ENCODE measurements around the gene MED22.

MED22 gene

DNA sequence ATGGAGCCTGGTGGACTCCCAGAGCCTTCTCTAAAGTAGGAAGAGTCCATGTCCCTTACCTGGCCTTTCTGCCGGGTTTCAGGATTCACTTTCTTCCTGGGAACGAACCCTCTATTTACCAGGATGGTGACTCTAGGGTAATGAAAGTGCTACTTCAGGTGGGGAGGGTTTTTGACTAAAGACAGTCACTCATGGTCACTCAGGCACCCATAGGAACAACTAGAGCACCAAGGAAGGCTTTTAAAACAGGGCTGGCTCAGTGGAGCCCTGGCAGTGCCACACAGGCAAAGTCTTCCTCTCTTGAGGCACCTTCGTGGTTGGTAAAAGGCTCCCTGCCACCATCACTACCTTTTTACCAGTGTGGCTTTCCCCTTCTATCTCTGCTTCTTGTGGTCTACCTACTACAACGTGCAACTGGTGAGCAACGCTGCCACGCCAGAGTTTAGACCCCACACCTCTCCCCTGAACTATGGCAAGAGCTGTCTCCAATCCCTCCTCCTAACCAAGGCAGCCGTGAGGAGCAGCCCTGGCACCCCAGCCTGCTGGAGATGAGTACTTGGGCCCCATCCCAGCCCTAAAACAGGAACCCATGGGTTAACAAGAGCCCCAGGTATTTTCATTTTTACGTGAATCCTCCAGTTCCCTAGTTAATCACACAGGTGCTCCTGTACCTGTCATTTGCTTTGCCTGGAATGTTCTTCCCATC is 4.9 kb upstream of the MED22 start:
- no peaks in the 10 kb centered on the region for H3K9me3 ChIP-seq (ENCODE audit: control insufficient read depth, low read depth, low read length)
- peaks cover 5% of the 10 kb centered on the region for H3K4me1 ChIP-seq (ENCODE audit: control insufficient read depth, low read depth, low read length)
- no peak overlapping the region for H3K27ac ChIP-seq (ENCODE audit: low read length)
- H3K36me3 ChIP-seq (ENCODE audit: control insufficient read depth, low read depth, low read length), result peaks cover 45% of the 10 kb centered on the region
- no peaks in the 10 kb centered on the region for H3K27me3 ChIP-seq (ENCODE audit: control insufficient read depth, insufficient read depth, low read length)
- H3K4me3 ChIP-seq (ENCODE audit: low read length), result no peak overlapping the region
- no peak overlapping the region for H3K9ac ChIP-seq (ENCODE audit: low read length)

DNA sequence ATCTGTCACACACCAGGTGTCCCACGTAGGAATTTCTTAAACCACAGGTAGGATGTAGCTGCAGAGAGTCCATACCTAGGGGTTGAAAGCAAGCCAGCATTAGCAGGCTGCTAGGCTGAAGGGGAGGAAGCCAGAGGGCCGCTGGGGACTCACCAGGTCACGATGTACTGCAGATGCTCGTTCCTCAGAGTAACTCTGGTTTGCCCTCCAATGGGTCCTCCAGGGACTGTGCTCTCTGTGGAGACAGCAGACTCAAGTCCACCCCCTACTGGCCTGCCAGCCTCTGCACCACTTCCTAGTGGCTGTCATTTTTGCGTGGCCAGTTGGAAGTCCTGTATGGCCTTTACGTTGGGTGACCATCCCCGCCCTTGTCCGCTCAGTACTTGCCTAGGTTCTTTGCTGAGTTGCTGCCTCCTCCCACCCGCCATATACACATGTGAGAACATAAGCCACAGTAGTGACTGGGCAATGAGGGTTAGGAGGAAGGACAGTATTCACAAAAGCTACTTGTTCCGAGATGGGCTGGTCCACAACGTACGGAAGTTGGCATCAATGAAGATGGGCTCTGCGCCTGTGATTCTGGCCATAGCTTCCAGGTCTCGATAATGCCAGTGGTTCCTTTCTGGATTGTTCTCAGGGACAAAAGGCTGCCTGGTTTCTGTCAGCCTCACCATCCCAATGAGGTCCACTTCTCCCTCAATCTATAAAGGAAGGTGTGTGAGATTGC is 4.1 kb upstream of the MED22 start:
- H3K27ac ChIP-seq (ENCODE audit: low read length), result no peak overlapping the region
- H3K9ac ChIP-seq (ENCODE audit: low read length), result no peak overlapping the region
- H3K4me1 ChIP-seq (ENCODE audit: control insufficient read depth, low read depth, low read length), result peaks cover under 1% of the 10 kb centered on the region
- no peaks in the 10 kb centered on the region for H3K27me3 ChIP-seq (ENCODE audit: control insufficient read depth, insufficient read depth, low read length)
- no peak overlapping the region for H3K4me3 ChIP-seq (ENCODE audit: low read length)
- peaks cover 45% of the 10 kb centered on the region for H3K36me3 ChIP-seq (ENCODE audit: control insufficient read depth, low read depth, low read length)
- no peaks in the 10 kb centered on the region for H3K9me3 ChIP-seq (ENCODE audit: control insufficient read depth, low read depth, low read length)

DNA sequence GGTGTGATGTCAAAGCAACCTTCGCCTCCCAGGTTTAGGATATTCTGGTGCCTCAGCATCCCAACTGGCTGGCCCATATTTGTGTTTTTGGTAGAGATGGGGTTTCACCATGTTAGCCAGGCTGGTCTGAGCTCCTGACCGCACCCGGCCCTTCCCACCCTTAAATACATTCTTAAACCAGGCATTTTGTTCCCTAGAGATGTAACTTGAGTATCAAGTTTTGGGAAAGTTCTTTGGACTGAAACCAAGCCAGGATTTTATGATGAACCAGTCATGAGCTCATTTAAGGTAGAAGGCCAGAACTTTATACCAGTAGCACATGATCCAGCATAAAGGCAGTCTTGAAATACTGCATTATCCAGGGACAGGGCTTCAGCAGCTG is 3.6 kb upstream of the MED22 start:
- no peaks in the 10 kb centered on the region for H3K4me1 ChIP-seq (ENCODE audit: control insufficient read depth, low read depth, low read length)
- no peak overlapping the region for H3K9ac ChIP-seq (ENCODE audit: low read length)
- H3K27ac ChIP-seq (ENCODE audit: low read length), result no peak overlapping the region
- no peak overlapping the region for H3K4me3 ChIP-seq (ENCODE audit: low read length)
- H3K27me3 ChIP-seq (ENCODE audit: control insufficient read depth, insufficient read depth, low read length), result no peaks in the 10 kb centered on the region
- peaks cover 45% of the 10 kb centered on the region for H3K36me3 ChIP-seq (ENCODE audit: control insufficient read depth, low read depth, low read length)
- H3K9me3 ChIP-seq (ENCODE audit: control insufficient read depth, low read depth, low read length), result no peaks in the 10 kb centered on the region

DNA sequence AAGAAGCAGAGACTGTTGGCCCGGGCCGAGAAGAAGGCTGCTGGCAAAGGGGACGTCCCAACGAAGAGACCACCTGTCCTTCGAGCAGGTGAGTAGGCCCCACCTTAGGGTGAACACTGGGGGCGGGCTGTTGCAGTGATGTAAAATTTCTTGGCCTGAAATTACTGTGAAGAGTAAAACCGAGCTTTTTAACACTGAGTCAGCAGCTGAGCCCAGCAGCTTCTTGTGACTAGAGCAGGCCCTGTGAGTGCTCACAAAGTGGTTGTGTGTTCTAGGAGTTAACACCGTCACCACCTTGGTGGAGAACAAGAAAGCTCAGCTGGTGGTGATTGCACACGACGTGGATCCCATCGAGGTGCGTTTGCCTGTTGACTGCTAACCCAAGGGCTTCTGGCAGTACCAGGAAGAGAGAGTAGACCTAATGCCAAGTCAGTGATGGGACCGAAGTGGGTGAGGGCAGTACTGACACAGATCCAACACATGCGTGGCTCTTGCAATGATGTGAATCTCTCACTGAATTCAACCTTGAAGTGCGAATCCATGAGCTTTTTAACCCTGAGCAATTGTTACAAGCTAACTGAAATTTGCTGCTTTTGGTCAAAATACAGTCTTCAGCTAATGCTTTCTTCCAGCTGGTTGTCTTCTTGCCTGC is 2.2 kb upstream of the MED22 start:
- Histone ChIP-seq H3K36me3 (ENCODE audit: control insufficient read depth, low read depth, low read length) (peaks cover 45% of the 10 kb centered on the region), H3K9me3 (ENCODE audit: control insufficient read depth, low read depth, low read length) (no peaks in the 10 kb centered on the region), H3K27ac (ENCODE audit: low read length) (no peak overlapping the region), H3K9ac (ENCODE audit: low read length) (no peak overlapping the region), H3K4me1 (ENCODE audit: control insufficient read depth, low read depth, low read length) (no peaks in the 10 kb centered on the region), H3K27me3 (ENCODE audit: control insufficient read depth, insufficient read depth, low read length) (no peaks in the 10 kb centered on the region), H3K4me3 (ENCODE audit: low read length) (peak overlapping the region; percentile 97)

DNA sequence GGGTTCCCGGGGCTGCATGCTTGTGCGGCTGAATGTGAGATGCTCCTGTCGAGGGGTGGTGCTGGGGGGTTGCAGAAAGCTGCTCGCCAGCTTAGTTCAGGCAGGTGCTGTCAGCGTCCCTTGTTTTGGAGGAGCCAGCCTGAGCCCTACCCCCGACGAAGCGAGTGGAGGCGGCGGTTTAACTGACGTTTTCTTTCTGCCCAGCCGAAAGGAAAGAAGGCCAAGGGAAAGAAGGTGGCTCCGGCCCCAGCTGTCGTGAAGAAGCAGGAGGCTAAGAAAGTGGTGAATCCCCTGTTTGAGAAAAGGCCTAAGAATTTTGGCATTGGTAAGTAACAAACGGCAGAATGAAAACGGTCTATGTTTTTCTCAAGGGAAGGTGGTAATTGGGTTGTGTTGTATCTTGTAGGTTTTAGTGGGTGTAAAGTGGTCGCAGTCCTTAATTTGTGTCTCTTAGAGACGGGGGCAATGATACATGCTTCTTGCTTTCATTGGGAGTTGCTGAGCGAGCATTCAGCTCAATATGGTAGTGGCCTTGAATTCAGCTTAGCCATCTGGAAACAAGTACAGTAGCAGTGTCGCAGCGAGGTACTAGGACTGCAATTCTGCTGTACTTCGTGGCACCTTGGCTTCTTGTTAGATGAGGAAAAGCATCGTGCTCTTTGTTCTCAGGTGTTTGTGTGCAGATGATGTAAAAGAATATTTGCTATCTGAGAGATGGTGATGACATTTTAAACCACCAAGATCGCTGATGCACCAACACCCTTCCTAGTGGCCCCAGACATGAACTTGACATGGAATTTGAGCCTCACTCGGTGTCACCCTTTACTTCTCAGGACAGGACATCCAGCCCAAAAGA is 1.0 kb upstream of the MED22 start:
- peak overlapping the region; percentile 97 for H3K4me3 ChIP-seq (ENCODE audit: low read length)
- H3K36me3 ChIP-seq (ENCODE audit: control insufficient read depth, low read depth, low read length), result peaks cover 54% of the 10 kb centered on the region
- no peaks in the 10 kb centered on the region for H3K4me1 ChIP-seq (ENCODE audit: control insufficient read depth, low read depth, low read length)
- H3K9ac ChIP-seq (ENCODE audit: low read length), result peak overlapping the region; percentile 99
- peak overlapping the region; percentile 98 for H3K27ac ChIP-seq (ENCODE audit: low read length)
- H3K27me3 ChIP-seq (ENCODE audit: control insufficient read depth, insufficient read depth, low read length), result no peaks in the 10 kb centered on the region
- no peaks in the 10 kb centered on the region for H3K9me3 ChIP-seq (ENCODE audit: control insufficient read depth, low read depth, low read length)

DNA sequence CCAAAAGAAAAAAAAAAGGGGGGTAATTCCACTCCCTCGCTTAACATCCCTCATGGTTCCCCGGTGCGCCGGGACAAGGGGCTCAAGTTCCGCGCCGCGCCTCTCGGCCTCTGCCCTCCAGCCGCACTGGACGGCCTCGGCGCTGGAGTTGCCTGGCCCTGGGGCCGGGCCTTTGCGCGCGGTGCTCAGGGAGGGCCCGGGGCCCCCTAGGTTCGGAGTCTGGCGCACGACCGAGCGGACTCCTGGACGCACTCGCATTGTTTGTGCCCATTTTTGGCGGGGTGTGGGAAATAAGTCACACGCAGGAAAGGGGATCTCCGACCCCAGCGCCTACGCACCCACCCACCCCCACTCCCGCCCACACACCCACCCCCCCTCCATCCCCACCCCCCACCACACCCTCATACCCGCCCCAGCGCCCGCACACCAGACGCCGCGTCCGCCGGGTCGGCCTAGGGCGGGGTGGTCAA is 381 bp downstream of the MED22 start:
- H3K27me3 ChIP-seq (ENCODE audit: control insufficient read depth, insufficient read depth, low read length), result no peaks in the 10 kb centered on the region
- peak overlapping the region; percentile 97 for H3K4me3 ChIP-seq (ENCODE audit: low read length)
- H3K9me3 ChIP-seq (ENCODE audit: control insufficient read depth, low read depth, low read length), result no peaks in the 10 kb centered on the region
- H3K4me1 ChIP-seq (ENCODE audit: control insufficient read depth, low read depth, low read length), result no peaks in the 10 kb centered on the region
- peak overlapping the region; percentile 99 for H3K9ac ChIP-seq (ENCODE audit: low read length)
- H3K27ac ChIP-seq (ENCODE audit: low read length), result no peak overlapping the region
- peaks cover 58% of the 10 kb centered on the region for H3K36me3 ChIP-seq (ENCODE audit: control insufficient read depth, low read depth, low read length)

DNA sequence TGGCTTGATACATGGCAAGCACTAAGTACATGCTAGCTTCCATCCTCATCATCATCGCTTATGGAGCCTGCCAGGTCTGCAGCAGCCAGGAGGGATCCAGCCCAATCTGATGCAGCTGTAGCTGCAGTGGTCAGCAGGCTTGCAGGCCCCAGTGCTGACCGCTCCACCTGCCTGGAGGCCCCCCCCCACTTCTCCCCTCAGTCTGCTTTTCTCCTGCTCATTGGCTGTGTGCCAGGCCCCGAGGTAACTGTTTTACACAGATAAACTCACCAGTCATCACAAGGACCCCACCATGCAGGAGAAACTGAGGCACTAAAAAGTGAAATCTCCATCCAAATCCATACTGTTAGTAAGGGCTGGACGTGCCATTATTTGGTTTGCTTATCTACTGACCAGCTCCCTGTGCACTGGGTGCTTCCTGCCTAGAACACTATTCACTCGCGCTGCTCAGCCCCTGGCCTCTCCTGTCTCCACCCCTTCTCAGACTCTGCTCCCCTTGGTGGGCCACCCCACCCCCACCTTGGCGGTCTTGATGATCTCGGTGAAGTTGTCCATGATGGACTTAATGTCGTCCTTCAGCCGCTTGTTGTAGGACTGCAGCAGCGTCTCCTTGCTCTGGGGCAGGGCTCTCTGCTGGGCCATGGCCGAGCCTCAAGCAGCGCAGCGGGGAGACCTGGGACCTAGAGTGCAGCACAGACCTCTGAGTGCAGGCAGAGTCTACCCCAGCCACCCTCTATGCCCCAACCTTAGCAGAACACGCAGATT is 1.7 kb downstream of the MED22 start:
- Histone ChIP-seq H3K4me3 (ENCODE audit: low read length) (peak overlapping the region; percentile 97), H3K36me3 (ENCODE audit: control insufficient read depth, low read depth, low read length) (peaks cover 50% of the 10 kb centered on the region), H3K9me3 (ENCODE audit: control insufficient read depth, low read depth, low read length) (no peaks in the 10 kb centered on the region), H3K4me1 (ENCODE audit: control insufficient read depth, low read depth, low read length) (no peaks in the 10 kb centered on the region), H3K9ac (ENCODE audit: low read length) (peak overlapping the region; percentile 80), H3K27ac (ENCODE audit: low read length) (no peak overlapping the region), H3K27me3 (ENCODE audit: control insufficient read depth, insufficient read depth, low read length) (no peaks in the 10 kb centered on the region)

DNA sequence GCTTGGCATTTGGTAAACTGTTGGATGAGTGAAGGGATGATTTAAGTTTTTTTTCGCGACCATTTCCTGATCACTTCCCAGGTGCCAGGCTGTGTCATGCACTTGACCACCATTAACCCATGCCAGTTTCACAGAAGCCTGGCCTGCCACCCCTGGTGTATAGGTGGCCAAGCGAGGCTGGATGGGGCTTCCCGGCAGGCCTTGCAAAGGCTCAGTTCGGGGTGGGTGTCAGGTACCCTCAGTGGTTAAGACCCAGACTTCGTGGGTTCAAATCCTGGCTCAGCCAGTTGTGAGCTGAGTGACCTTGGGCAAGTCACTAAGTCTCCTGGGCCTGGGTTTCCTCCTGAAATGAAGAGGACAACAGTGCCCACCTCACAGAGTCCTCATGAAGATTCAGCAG is 2.3 kb downstream of the MED22 start:
- H3K4me3 ChIP-seq (ENCODE audit: low read length), result no peak overlapping the region
- no peak overlapping the region for H3K27ac ChIP-seq (ENCODE audit: low read length)
- H3K36me3 ChIP-seq (ENCODE audit: control insufficient read depth, low read depth, low read length), result peaks cover 48% of the 10 kb centered on the region
- H3K27me3 ChIP-seq (ENCODE audit: control insufficient read depth, insufficient read depth, low read length), result no peaks in the 10 kb centered on the region
- no peaks in the 10 kb centered on the region for H3K4me1 ChIP-seq (ENCODE audit: control insufficient read depth, low read depth, low read length)
- H3K9ac ChIP-seq (ENCODE audit: low read length), result no peak overlapping the region
- no peaks in the 10 kb centered on the region for H3K9me3 ChIP-seq (ENCODE audit: control insufficient read depth, low read depth, low read length)

DNA sequence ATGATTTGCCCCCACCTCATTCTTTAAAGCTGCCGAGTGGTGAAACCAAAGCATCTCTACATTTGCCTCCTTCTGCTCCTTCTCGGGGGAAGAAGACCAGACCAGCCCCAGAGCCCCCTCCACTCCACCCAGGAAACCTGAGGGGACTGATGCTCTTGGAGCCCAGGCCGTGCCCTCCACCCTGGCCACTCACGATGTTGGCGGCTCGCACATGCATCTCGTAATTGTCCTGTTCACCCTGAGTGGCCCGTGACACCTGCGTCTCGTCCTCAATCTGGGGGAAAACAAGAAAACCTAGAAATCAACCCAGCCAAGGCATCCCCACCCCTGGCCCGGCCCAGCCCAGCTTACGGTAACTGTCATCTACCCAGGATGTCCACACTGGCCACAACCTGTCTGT is 3.0 kb downstream of the MED22 start:
- H3K9me3 ChIP-seq (ENCODE audit: control insufficient read depth, low read depth, low read length), result no peaks in the 10 kb centered on the region
- H3K4me3 ChIP-seq (ENCODE audit: low read length), result no peak overlapping the region
- H3K9ac ChIP-seq (ENCODE audit: low read length), result no peak overlapping the region
- H3K27ac ChIP-seq (ENCODE audit: low read length), result no peak overlapping the region
- H3K4me1 ChIP-seq (ENCODE audit: control insufficient read depth, low read depth, low read length), result no peaks in the 10 kb centered on the region
- no peaks in the 10 kb centered on the region for H3K27me3 ChIP-seq (ENCODE audit: control insufficient read depth, insufficient read depth, low read length)
- H3K36me3 ChIP-seq (ENCODE audit: control insufficient read depth, low read depth, low read length), result peaks cover 48% of the 10 kb centered on the region

DNA sequence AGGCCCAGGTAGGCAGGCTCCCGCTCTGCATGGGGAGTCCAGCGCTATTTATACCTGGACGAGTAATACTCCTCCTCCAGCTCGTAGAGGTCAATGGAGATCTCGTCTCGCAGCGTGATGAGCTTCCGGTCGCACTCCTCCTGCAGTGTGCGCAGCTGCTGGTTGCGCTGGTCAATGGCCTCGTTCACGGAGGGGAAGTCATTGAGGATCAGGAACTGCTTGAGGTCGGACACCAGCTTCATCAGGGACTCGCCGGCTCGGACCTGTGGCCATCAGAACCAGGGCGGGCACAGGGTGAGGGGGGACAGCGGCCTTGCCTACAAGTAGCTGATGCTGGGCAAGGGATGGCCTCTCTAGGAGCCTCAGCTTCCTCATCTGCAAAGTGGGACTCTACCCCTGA is 3.9 kb downstream of the MED22 start:
- Histone ChIP-seq H3K27ac (ENCODE audit: low read length) (no peak overlapping the region), H3K9me3 (ENCODE audit: control insufficient read depth, low read depth, low read length) (no peaks in the 10 kb centered on the region), H3K9ac (ENCODE audit: low read length) (no peak overlapping the region), H3K27me3 (ENCODE audit: control insufficient read depth, insufficient read depth, low read length) (no peaks in the 10 kb centered on the region), H3K4me3 (ENCODE audit: low read length) (no peak overlapping the region), H3K36me3 (ENCODE audit: control insufficient read depth, low read depth, low read length) (peaks cover 48% of the 10 kb centered on the region), H3K4me1 (ENCODE audit: control insufficient read depth, low read depth, low read length) (no peaks in the 10 kb centered on the region)
